H9 (cell line): Measurements from ENCODE around the gene SYNPO2L. TPM values are rescaled to one million over a fixed set of nuclear protein-coding genes. Genes with fewer than 3 reads are reported as not detected.

Source experiments
- DNase-seq: peaks from one replicate; pipeline ENCODE4 v3.0.0-alpha.2; 2017
- H2AFZ ChIP-seq: one replicate; pipeline ENCODE4 v1.6.1; 2013; ENCODE audit warnings: mild to moderate bottlenecking, low read length, control low read depth, moderate library complexity
- H2AK5ac ChIP-seq: 2 replicates; pipeline ENCODE4 v1.6.1; 2013; ENCODE audit warnings: low read length, control low read depth, mixed read lengths; ENCODE audit not compliant: insufficient read length
- H2BK120ac ChIP-seq: one replicate; pipeline ENCODE4 v1.6.1; 2013; ENCODE audit warnings: low read depth, mild to moderate bottlenecking, low read length, control low read depth, inconsistent platforms; ENCODE audit not compliant: poor library complexity, severe bottlenecking
- H2BK12ac ChIP-seq: 2 replicates; pipeline ENCODE4 v1.6.1; 2013; ENCODE audit warnings: low read length, control low read depth, mixed read lengths, low read depth; ENCODE audit not compliant: insufficient read length
- H2BK15ac ChIP-seq: 2 replicates; pipeline ENCODE4 v1.6.1; 2013; ENCODE audit warnings: low read depth, low read length, control low read depth
- H2BK20ac ChIP-seq: one replicate; pipeline ENCODE4 v1.6.1; 2013; ENCODE audit warnings: low read depth, mild to moderate bottlenecking, low read length, control low read depth, inconsistent platforms; ENCODE audit not compliant: poor library complexity, severe bottlenecking
- H2BK5ac ChIP-seq: 2 replicates; pipeline ENCODE4 v1.6.1; 2013; ENCODE audit warnings: low read length, control low read depth, mixed read lengths; ENCODE audit not compliant: insufficient read length
- H3K14ac ChIP-seq: 2 replicates; pipeline ENCODE4 v1.6.1; 2013; ENCODE audit warnings: low read length, control low read depth; ENCODE audit not compliant: insufficient read depth
- H3K18ac ChIP-seq: 2 replicates; pipeline ENCODE4 v1.6.1; 2013; ENCODE audit warnings: low read depth, mild to moderate bottlenecking, mixed read lengths, low read length, control low read depth; ENCODE audit not compliant: insufficient read length
- H3K23ac ChIP-seq: 2 replicates; pipeline ENCODE4 v1.6.1; 2013; ENCODE audit warnings: low read length, control low read depth, mixed read lengths, low read depth; ENCODE audit not compliant: insufficient read length
- H3K23me2 ChIP-seq: 2 replicates; pipeline ENCODE4 v1.6.1; 2013; ENCODE audit warnings: low read depth, mild to moderate bottlenecking, mixed read lengths, low read length, control low read depth; ENCODE audit not compliant: insufficient read length, poor library complexity, severe bottlenecking
- H3K27ac ChIP-seq: 2 replicates; pipeline ENCODE4 v1.5.1; 2013; ENCODE audit warnings: low read length, control low read depth, mixed read lengths, low read depth; ENCODE audit not compliant: insufficient read length
- H3K27me3 ChIP-seq: 2 replicates; pipeline ENCODE4 v1.6.1; 2013; ENCODE audit warnings: low read length, control low read depth, inconsistent platforms; ENCODE audit not compliant: insufficient read depth
- H3K4ac ChIP-seq: 2 replicates; pipeline ENCODE4 v1.6.1; 2013; ENCODE audit warnings: low read depth, mild to moderate bottlenecking, control low read depth, inconsistent platforms, low read length, moderate library complexity
- H3K4me1 ChIP-seq: 2 replicates; pipeline ENCODE4 v1.6.1; 2013; ENCODE audit warnings: low read length, control low read depth, inconsistent platforms; ENCODE audit not compliant: insufficient read depth
- H3K4me2 ChIP-seq: 2 replicates; pipeline ENCODE4 v1.6.1; 2013; ENCODE audit warnings: low read length, control low read depth, mixed read lengths; ENCODE audit not compliant: insufficient read length, insufficient read depth
- H3K56ac ChIP-seq: 2 replicates; pipeline ENCODE4 v1.6.1; 2013; ENCODE audit warnings: low read depth, mild to moderate bottlenecking, mixed read lengths, low read length, control low read depth; ENCODE audit not compliant: insufficient read length
- H3K79me1 ChIP-seq: 2 replicates; pipeline ENCODE4 v1.6.1; 2013; ENCODE audit warnings: low read depth, mild to moderate bottlenecking, moderate library complexity, low read length, control low read depth, inconsistent platforms; ENCODE audit not compliant: insufficient read depth, poor library complexity, severe bottlenecking
- H3K79me2 ChIP-seq: 2 replicates; pipeline ENCODE4 v1.6.1; 2013; ENCODE audit warnings: low read length, control low read depth, inconsistent platforms; ENCODE audit not compliant: insufficient read depth
- H3K9ac ChIP-seq: 2 replicates; pipeline ENCODE4 v1.6.1; 2013; ENCODE audit warnings: low read length, control low read depth, mixed read lengths; ENCODE audit not compliant: insufficient read length; ENCODE audit errors: extremely low read depth
- H3K9me3 ChIP-seq: one replicate; pipeline ENCODE4 v1.6.1; 2013; ENCODE audit warnings: low read depth, low read length, inconsistent platforms; ENCODE audit not compliant: control insufficient read depth
- H3T11ph ChIP-seq: one replicate; pipeline ENCODE4 v1.6.1; 2013; ENCODE audit warnings: mild to moderate bottlenecking, low read length, control low read depth, inconsistent platforms
- H4K20me1 ChIP-seq: one replicate; pipeline ENCODE4 v1.6.1; 2013; ENCODE audit not compliant: control insufficient read depth, insufficient read length, insufficient read depth
- H4K5ac ChIP-seq: 2 replicates; pipeline ENCODE4 v1.6.1; 2013; ENCODE audit warnings: low read depth, mild to moderate bottlenecking, mixed read lengths, low read length, control low read depth; ENCODE audit not compliant: insufficient read length
- H4K8ac ChIP-seq: replicated peaks from 2 replicates; pipeline ENCODE4 v1.6.1; 2013; ENCODE audit warnings: low read length, control low read depth, mixed read lengths, low read depth; ENCODE audit not compliant: insufficient read length
- H4K91ac ChIP-seq: 2 replicates; pipeline ENCODE4 v1.6.1; 2013; ENCODE audit warnings: low read depth, mild to moderate bottlenecking, moderate library complexity, mixed read lengths, low read length, control low read depth; ENCODE audit not compliant: insufficient read length
- H3K27ac Mint-ChIP-seq, 3 experiments: 2 replicates in 2 of 3; 3 replicates in 1 of 3; pipeline ENCODE4 v1.8.0; 2020 to 2021; ENCODE audit warnings: mixed read lengths in 3 of 3, mild to moderate bottlenecking in 1 of 3, moderate library complexity in 1 of 3
- H3K27me3 Mint-ChIP-seq: 2 replicates; pipeline ENCODE4 v1.8.0; 2021; ENCODE audit warnings: low read depth, mild to moderate bottlenecking, moderate library complexity, mixed read lengths
- H3K36me3 Mint-ChIP-seq, 3 experiments: 2 replicates in 2 of 3; 3 replicates in 1 of 3; pipeline ENCODE4 v1.8.0; 2020 to 2021; ENCODE audit warnings: low read depth in 3 of 3, mixed read lengths in 3 of 3; ENCODE audit not compliant: insufficient read depth in 1 of 3
- H3K4me1 Mint-ChIP-seq, 2 experiments: 2 replicates each; pipeline ENCODE4 v1.8.0; 2020; ENCODE audit warnings: mixed read lengths in 2 of 2
- H3K4me3 Mint-ChIP-seq, 2 experiments: 2 replicates in 1 of 2; 3 replicates in 1 of 2; pipeline ENCODE4 v1.8.0; 2020 to 2021; ENCODE audit warnings: mild to moderate bottlenecking in 2 of 2, mixed read lengths in 2 of 2, moderate library complexity in 1 of 2
- H3K9me3 Mint-ChIP-seq, 2 experiments: 2 replicates in 1 of 2; 3 replicates in 1 of 2; pipeline ENCODE4 v1.8.0; 2020; ENCODE audit warnings: mild to moderate bottlenecking in 2 of 2, mixed read lengths in 2 of 2, moderate library complexity in 1 of 2
- WGBS: extraction: QIAGEN DNeasy Blood & Tissue Kit; methylation state at CpG from one replicate; pipeline ENCODE4 v1.1.7; 2013; ENCODE audit warnings: missing lambda C conversion rate, low lambda C conversion rate, mixed read lengths; ENCODE audit not compliant: insufficient read length; ENCODE audit errors: extremely low coverage; 5-methylcytosine and 5-hydroxymethylcytosine counted together
- total RNA-seq: library from RNA; stranded (reverse); gene quantifications from 2 replicates; pipeline ENCODE4 v1.2.1, GENCODE V29; 2021
- TF ChIP-seq, protein P1 (sequence below): fragments of 200-600 bp; sonication (generic); conservative IDR thresholded peaks from 3 replicates; pipeline ENCODE4 v1.8.0; 2021; ENCODE audit warnings: antibody characterized with exemption, mild to moderate bottlenecking

Gene SYNPO2L
- total RNA-seq, 1 experiment from 2014 or later = 0.11 TPM

DNA sequence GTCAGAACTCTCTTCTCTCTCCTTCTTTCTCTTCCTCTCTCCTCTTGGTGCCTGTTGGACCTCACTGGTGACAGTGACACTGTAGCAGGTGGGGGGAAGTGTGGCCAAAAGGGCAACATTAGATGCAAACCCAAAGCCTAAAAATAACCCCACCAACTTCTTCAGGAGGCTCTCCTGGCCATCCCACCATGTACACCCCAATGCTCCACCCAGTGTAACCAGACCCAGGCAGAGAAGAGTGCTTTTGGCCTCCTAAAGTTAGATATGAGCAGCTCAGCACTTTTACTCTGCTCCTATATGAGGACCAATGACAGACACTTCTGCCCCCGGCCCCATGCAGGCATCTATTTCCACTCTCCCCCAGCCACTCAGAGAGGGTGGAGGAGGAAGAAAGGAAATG lies 20.0 kb downstream of the SYNPO2L start:
- no peak overlapping the region for H3K56ac ChIP-seq
- no peak overlapping the region for H4K91ac ChIP-seq
- H3K4me2 ChIP-seq = no peak overlapping the region
- no peak overlapping the region for H2BK15ac ChIP-seq
- no peak overlapping the region for H3T11ph ChIP-seq
- H2AFZ ChIP-seq = no peak overlapping the region
- Mint-ChIP-seq H3K36me3 (no peaks in the 10 kb centered on the region), H3K27ac (no peak overlapping the region), H3K27me3 (no peaks in the 10 kb centered on the region; the same call in 1 of the 2 replicates), H3K4me1 (peaks cover 4 to 10% of the 10 kb centered on the region in 2 experiments; a peak in 3 of 4 replicates), H3K4me3 (no peak overlapping the region), H3K9me3 (no peaks in the 10 kb centered on the region)
- H2BK5ac ChIP-seq = no peak overlapping the region
- DNase-seq = no peak
- H3K9ac ChIP-seq = no peak overlapping the region
- H3K79me1 ChIP-seq = no peaks in the 10 kb centered on the region
- no peak overlapping the region for H2BK12ac ChIP-seq
- H3K23ac ChIP-seq = no peak overlapping the region
- no peak overlapping the region for H2BK120ac ChIP-seq
- H2BK20ac ChIP-seq = no peak overlapping the region
- no peaks in the 10 kb centered on the region for H3K23me2 ChIP-seq
- no peaks in the 10 kb centered on the region for H4K20me1 ChIP-seq
- no peak overlapping the region for H3K18ac ChIP-seq
- no peak overlapping the region for H4K5ac ChIP-seq
- no peaks in the 10 kb centered on the region; the same call in 1 of the 2 replicates for H3K27me3 ChIP-seq
- H3K4me1 ChIP-seq = no peaks in the 10 kb centered on the region
- H3K9me3 ChIP-seq = no peaks in the 10 kb centered on the region
- no CpG with 5 or more reads among the region's 1 CpG for WGBS
- no peaks in the 10 kb centered on the region for H3K79me2 ChIP-seq
- H4K8ac ChIP-seq = no peak overlapping the region
- TF ChIP-seq, protein P1, sequence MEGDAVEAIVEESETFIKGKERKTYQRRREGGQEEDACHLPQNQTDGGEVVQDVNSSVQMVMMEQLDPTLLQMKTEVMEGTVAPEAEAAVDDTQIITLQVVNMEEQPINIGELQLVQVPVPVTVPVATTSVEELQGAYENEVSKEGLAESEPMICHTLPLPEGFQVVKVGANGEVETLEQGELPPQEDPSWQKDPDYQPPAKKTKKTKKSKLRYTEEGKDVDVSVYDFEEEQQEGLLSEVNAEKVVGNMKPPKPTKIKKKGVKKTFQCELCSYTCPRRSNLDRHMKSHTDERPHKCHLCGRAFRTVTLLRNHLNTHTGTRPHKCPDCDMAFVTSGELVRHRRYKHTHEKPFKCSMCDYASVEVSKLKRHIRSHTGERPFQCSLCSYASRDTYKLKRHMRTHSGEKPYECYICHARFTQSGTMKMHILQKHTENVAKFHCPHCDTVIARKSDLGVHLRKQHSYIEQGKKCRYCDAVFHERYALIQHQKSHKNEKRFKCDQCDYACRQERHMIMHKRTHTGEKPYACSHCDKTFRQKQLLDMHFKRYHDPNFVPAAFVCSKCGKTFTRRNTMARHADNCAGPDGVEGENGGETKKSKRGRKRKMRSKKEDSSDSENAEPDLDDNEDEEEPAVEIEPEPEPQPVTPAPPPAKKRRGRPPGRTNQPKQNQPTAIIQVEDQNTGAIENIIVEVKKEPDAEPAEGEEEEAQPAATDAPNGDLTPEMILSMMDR = no peak
- H3K14ac ChIP-seq = no peak overlapping the region
- no peak overlapping the region for H3K4ac ChIP-seq
- no peak overlapping the region for H2AK5ac ChIP-seq
- H3K27ac ChIP-seq = no peak overlapping the region
